Gastroesophageal sphincter (tissue), 3 donors: ENCODE results near the gene GLRX5.

ENCODE experiments used
- EP300 ChIP-seq: sonication (generic); formaldehyde crosslinking; IDR thresholded peaks from one replicate; pipeline ENCODE4 v1.6.1; 2017; ENCODE audit warnings: antibody characterized with exemption, mild to moderate bottlenecking
- POLR2AphosphoS5 ChIP-seq: sonication (generic); formaldehyde crosslinking; IDR thresholded peaks from one replicate; pipeline ENCODE4 v1.6.1; 2017; ENCODE audit warnings: antibody characterized with exemption
- TF ChIP-seq, protein P1 (sequence below), 4 experiments: fragments of 200-600 bp in 2 of 4; fragments of 450-650 bp in 2 of 4; sonication (generic) in 1 of 4; IDR thresholded peaks; one replicate each; pipeline ENCODE4 v1.5.1; 2017 to 2019; ENCODE audit warnings: antibody characterized with exemption in 4 of 4, mild to moderate bottlenecking in 2 of 4, moderate library complexity in 2 of 4

DNA sequence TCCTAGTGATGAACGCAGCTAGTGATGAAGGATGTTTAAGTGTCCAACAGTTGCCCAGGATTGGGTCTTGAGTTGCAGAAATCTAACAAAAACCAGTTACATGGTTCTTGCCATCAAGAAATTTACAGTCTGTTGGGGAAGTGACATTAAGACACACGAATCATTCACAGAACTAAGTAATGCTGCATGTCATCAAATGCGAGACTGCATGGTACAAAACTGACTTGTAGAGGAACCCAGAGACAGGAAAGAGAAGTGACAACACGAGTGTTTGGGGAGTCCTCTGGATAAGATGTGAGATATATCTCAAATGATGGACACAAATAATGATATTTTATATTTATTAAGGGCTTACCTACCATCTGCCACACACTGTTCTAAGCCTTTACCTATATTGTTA lies 12.3 kb upstream of the GLRX5 start:
- TF ChIP-seq, protein P1, sequence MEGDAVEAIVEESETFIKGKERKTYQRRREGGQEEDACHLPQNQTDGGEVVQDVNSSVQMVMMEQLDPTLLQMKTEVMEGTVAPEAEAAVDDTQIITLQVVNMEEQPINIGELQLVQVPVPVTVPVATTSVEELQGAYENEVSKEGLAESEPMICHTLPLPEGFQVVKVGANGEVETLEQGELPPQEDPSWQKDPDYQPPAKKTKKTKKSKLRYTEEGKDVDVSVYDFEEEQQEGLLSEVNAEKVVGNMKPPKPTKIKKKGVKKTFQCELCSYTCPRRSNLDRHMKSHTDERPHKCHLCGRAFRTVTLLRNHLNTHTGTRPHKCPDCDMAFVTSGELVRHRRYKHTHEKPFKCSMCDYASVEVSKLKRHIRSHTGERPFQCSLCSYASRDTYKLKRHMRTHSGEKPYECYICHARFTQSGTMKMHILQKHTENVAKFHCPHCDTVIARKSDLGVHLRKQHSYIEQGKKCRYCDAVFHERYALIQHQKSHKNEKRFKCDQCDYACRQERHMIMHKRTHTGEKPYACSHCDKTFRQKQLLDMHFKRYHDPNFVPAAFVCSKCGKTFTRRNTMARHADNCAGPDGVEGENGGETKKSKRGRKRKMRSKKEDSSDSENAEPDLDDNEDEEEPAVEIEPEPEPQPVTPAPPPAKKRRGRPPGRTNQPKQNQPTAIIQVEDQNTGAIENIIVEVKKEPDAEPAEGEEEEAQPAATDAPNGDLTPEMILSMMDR (IDR thresholded peaks at IDR 0.05), result no peak
- TF ChIP-seq POLR2AphosphoS5 (no peak), EP300 (no peak)
